HG02852 (cell line): Measurements from ENCODE around the gene DLG4.
"Not testable (repeated sequence)": the region's sequence is repeated elsewhere in the genome, so short reads cannot be mapped to it uniquely, and the experiment has no call there.

Source experiments
- ATAC-seq: cut with Tn5 transposase; IDR thresholded peaks from one replicate; pipeline ENCODE4 v1.9.1; 2021; ENCODE audit warnings: mild to moderate bottlenecking, moderate library complexity; ENCODE audit not compliant: unreplicated experiment

DLG4 gene

DNA sequence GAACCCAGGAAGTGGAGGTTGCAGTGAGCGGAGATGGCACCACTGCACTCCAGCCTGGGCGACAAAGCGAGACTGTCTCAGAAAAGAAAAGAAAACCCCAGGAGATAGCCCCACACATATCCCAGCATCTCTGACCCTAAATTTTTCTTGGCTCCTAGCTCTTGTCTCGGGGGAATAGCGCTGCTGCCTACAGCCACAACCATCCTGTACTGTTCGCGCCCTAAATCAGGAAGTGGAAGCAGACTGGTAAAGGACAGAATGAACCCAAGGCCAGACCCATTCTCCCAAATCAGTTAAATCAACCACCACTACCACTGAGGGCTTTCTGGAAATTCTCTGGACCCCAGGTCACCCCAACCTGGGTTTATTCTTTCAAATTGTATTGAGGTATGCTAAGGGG is 30.2 kb upstream of the DLG4 start:
- ATAC-seq: no peak

DNA sequence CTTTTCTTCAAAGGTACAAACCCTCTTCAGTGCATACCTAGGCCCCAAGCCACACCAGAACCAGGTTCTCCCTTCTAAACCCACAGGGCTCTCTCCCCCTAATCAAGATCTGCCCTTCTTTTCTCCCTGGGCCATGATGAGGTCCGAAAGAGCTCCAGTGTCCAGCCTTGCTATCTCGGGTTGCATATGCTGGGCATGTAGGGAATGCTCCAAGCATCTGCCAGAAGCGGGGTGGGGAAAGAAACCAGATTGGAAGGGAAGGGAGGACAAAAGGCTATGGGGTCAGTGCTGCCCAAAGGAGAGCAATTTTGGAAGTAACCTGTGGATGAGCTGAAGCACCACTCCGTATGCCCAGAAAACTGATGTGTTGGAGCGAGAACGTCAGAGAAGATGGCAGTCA is 29.6 kb upstream of the DLG4 start:
- ATAC-seq: no peak

- ATAC-seq: no peak
Observed at GRCh38 chr17:7248796-7249195, 29.2 kb upstream of the DLG4 start.

GRCh38 chr17:7246779-7247178 is 27.1 kb upstream of the DLG4 start:
- ATAC-seq: no peak

GRCh38 chr17:7243838-7244237 is 24.2 kb upstream of the DLG4 start:
- ATAC-seq: not testable (repeated sequence)

DNA sequence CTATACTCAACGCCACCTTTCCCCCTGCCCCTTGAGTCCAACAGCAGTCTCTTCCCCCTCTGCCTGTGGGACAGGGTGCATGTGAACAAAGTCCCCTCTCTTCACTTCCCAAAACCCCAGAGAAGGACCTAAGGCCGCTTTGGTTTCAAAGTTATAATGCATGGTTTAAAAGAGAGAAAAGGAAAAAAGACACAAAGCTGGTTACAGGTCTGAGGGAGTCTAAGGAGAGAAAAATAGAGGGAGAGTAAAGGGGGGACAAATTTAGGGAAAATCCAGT is 23.8 kb upstream of the DLG4 start:
- no peak for ATAC-seq

DNA sequence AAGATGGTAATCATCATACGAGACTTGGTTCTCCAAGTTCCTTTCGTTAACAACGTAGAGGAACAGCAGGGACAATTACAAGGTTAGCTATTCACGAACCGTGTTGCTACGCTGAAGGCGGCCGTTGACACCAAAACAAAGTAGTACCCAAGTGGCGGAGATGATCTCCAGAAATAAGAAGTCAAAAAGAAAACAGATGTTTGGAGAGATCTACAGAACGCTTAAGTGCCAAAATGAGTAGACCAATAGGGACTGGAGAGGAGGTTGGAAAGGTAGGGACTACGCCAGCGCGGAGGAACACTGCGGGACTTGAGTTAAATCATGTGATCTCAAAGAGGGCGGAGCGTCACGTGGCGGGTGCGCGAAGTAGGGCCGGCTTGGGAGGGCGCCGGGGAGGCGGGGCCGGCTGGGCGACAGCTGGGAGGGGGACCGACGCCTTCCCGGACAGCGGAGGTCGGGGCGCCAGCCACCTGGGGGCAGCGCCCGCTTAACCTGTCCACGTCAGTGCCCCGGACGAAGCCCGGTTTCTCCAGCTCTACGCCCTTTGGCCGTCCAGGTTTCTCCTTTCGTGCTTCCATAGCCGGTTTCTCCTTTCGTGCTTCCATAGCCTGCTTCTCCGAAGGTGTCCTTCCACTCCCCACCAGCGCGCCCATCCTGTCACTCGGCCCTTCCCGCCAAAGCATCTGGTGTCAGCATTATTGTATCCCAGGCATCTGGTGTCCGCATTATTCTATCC is 23.2 kb upstream of the DLG4 start:
- peak; percentile 44 for ATAC-seq

DNA sequence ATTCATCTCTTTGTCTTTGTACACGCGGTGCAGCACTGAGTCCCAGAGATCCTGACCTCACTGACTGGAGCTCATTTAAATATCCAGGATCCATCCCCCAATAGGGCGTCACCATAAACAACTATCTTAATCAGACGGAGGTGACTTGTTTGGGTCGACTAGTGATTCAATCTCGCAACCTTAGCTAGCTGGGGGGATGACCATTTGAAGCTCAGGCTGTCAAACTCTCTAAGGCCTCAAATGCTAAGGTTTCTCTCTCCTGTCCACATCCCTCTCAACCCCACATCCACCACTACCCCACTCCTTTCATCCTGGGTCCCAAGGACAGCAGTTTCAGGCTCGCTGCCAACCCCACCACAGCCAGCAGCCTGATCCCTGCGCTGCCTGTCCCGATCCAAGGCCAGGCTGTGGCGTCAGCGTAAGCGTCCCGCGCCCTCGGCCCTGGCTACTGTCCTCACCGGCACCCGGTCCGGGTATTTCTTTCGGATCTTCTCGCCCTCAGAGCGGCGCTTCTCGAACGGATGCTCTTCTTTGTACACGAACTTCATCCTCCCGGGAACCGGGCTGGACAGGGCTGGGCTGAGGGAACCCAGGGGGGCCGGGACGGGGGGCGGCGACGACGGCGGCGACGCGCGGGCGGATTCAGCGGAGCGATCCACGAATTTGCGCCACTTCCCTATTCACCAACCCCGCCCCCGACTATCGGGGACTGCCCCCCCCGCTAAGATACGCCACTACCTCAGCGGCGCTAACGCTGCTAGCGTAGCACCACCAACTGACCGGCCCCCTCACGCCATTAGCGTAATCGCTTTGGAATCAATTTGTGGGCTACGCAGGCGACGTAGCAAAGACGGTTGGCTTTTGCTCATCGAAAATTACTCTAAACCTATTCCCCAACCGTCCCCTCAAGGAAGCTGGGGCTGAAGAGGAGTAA is 22.4 kb upstream of the DLG4 start, which contains the start of gene GABARAP:
Gene GABARAP, minus strand, starts transcription at position 667 of the 934 bp plus-strand sequence. Its CDS starts 119 bp downstream, at position 548.
- peak; percentile 27 for ATAC-seq

DNA sequence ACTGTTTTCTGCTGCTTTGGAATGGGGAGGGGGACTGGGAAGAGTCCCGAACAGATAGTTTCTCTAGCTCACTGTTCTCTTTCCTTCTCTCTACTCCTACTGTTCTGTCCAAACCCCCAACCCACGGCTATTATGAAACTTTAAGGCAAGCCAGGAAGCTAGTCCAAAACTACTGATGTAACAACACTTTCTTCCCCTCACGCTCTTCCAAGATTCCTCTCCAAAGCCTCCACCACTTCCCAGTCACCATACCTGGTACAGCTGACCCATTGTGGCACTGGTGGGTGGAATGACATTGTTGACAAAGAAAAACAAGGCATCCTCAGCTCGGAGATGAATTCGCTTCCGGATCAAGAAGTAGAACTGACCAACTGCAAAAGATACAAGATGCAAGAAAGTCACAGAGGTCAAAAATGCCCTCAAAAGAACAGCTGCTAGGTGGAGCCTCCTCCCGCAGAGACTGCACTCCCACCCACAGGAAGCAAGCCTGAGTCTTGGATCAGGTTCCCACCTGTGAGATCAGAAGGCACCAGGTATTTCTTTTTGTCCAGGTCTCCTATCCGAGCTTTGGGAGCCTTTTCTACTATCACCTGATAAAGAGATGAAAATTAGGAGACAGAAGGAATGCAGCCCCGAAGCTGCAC is 21.6 kb upstream of the DLG4 start:
- ATAC-seq: no peak

- no peak for ATAC-seq
Observed at GRCh38 chr17:7240375-7240774, 20.7 kb upstream of the DLG4 start.

GRCh38 chr17:7239091-7240027 is 19.7 kb upstream of the DLG4 start, which contains the start of gene PHF23:
Gene PHF23, minus strand, starts transcription at chr17:7239457. Its CDS starts 178 bp downstream, at chr17:7239279.
- peak; percentile 48 for ATAC-seq

GRCh38 chr17:7238420-7239090 is 18.9 kb upstream of the DLG4 start:
- ATAC-seq: no peak

DNA sequence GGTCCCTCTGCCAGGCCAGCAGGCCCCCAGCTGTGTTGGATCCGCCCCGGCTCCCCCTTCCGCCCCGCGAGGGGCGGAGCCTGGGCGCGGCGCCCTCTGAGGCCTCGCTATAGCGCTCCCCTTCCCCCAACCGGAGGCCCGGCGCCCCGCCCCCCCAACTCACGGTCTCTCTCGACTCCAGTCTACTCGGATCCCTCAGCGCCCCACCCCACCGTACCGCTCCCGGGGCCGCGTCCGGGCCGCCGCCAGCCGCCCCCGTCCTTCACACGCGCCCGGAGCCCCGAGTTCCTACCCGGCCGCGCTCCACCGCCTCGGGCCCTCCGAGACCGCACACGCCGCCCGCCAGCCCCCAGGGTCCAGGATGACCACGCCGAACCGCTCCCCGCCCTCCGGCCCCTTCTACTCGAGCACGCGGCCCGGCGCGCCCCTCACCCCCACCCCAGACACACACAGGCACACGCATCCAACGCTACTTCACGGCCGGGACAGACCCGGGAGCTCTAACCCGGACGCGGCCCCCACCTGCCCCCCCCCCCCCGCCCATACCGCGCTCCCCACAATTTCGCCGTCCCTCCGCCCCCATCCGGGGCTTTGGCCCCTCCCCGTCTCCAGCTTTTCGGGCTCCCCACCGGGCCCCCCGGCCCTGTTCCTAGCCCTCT is 18.3 kb upstream of the DLG4 start:
- no peak for ATAC-seq

- ATAC-seq: no peak
Observed at GRCh38 chr17:7237266-7237760, 17.7 kb upstream of the DLG4 start.

DNA sequence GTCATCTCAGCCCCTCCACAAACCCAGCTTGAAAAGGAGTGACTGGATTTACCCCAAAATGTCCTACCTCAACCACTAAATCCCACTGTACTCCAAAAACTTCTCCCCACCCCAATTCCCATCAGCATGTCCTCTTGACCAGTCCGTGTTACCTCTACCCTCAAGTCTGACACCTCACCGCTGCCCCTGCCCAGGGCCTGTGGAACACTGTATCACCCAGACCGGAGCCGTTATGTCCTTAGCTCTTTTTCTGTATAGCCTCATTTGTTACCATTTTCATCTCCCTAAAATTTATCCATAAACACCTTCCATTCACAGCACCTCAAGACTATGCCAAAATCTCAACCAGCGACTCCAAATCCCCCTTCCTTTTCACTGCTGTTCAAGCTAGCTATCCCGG is 17.2 kb upstream of the DLG4 start:
- ATAC-seq: no peak

DNA sequence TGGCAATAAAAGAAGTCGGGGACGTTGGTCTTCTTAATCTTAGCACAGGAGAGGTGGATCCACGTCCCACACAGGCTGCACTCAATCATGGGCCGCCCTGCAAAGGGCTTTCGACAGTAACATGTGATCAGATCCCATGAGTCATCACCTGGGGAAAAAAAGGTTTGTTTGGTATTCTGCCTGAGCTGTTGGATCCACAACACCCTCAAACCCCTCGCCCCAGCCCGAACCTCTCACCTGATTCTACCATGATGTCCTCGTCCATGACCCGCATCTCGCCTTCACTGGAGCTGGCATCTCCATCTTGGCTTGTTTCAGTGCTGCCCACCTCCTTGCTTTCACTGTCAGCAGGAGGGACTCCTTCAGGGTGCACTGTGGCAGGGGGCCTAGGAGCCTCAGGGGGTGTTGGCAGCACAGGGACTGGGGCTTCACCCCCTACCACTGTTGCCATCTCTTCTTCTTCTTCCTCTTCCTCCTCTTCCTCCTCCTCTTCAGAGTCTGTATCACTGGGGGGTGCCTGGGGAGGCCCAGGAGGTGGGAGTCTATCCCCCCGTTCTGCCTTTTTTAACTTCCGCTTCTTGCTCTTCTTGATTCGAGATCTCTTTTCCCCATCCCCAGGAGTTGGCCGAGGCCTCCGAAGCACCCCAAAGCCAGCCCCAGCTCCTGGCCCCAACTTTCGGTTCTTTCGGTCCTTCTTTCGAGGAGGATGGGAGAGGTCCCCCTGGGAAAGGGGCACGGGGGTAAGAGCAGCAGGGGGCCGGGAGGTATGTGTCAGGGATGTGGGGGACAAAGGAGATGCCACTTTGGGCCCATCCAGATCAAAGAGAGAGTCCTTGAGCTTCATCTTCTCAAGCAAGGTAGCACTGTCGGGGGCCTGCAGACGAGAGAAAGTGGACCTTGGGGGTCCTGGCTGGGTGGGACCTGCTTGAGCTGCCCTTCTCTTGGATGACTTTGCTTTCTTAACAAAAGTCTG is 16.3 kb upstream of the DLG4 start:
- ATAC-seq: no peak

GRCh38 chr17:7234083-7234951 is 14.7 kb upstream of the DLG4 start, which contains the start of gene DVL2:
Gene DVL2, minus strand, starts transcription at chr17:7234517. Its CDS starts 255 bp downstream, at chr17:7234262.
- ATAC-seq: peak; percentile 60
